K562 (cell line): ENCODE measurements around the gene NFIB. TPM values are rescaled to one million over a fixed set of nuclear protein-coding genes. Genes with fewer than 3 reads are reported as not detected.

Source experiments
- CREB3 ChIP-seq: fragments of 450-650 bp; conservative IDR thresholded peaks from 2 replicates; pipeline ENCODE4 v1.6.1; 2016; ENCODE audit warnings: missing genetic modification characterization, low read depth, mild to moderate bottlenecking, missing compliant biosample characterization, moderate library complexity
- CTCF ChIP-seq, 3 experiments: IDR thresholded peaks in 2 of 3; conservative IDR thresholded peaks in 1 of 3; 2 replicates each; pipeline ENCODE4 v1.5.1; 2011 to 2012; ENCODE audit warnings: low read length in 3 of 3, mild to moderate bottlenecking in 3 of 3, control low read depth in 2 of 3, improper control_type of control experiment in 1 of 3, inconsistent platforms in 1 of 3, low read depth in 1 of 3, mixed read lengths in 1 of 3, moderate library complexity in 1 of 3; ENCODE audit not compliant: insufficient read depth in 2 of 3
- E2F6 ChIP-seq, 2 experiments: IDR thresholded peaks; 2 replicates each; pipeline ENCODE4 v1.6.1; 2011; ENCODE audit warnings: borderline replicate concordance in 1 of 2, control low read depth in 1 of 2, low read depth in 1 of 2, low read length in 1 of 2, mild to moderate bottlenecking in 1 of 2, mixed read lengths in 1 of 2, moderate library complexity in 1 of 2; ENCODE audit not compliant: insufficient read depth in 1 of 2, insufficient read length in 1 of 2, poor library complexity in 1 of 2, severe bottlenecking in 1 of 2; ENCODE audit errors: extremely low read depth in 1 of 2
- FOS ChIP-seq: IDR thresholded peaks from 3 replicates; pipeline ENCODE4 v1.6.1; 2011; ENCODE audit not compliant: insufficient read length; ENCODE audit errors: extremely low read depth
- FOSL1 ChIP-seq: fragments of 200-800 bp; sonication (Bioruptor generic); conservative IDR thresholded peaks from 2 replicates; pipeline ENCODE4 v1.6.1; 2016; ENCODE audit warnings: missing genetic modification characterization, missing compliant biosample characterization
- FOXJ3 ChIP-seq: sonication (generic); formaldehyde crosslinking; IDR thresholded peaks from 2 replicates; pipeline ENCODE4 v1.4.0; 2020; ENCODE audit warnings: mild to moderate bottlenecking, missing genetic modification reagents
- HDAC1 ChIP-seq, 2 experiments: fragments of 450-650 bp; IDR thresholded peaks; 2 replicates each; pipeline ENCODE4 v1.6.1; 2016 to 2017; ENCODE audit warnings: inconsistent platforms in 1 of 2, mild to moderate bottlenecking in 1 of 2, moderate library complexity in 1 of 2
- JUND ChIP-seq, 2 experiments: IDR thresholded peaks; 2 replicates in 1 of 2; 3 replicates in 1 of 2; pipeline ENCODE4 v1.6.1; 2011; ENCODE audit warnings: borderline replicate concordance in 2 of 2, low read depth in 2 of 2, low read length in 2 of 2, improper control_type of control experiment in 1 of 2, missing biosample characterization in 1 of 2, missing genetic modification characterization in 1 of 2, missing genetic modification reagents in 1 of 2
- KAT2B ChIP-seq: IDR thresholded peaks from one replicate; pipeline ENCODE4 v1.6.1; 2012; ENCODE audit warnings: low read depth, mild to moderate bottlenecking, control low read depth, inconsistent platforms, low read length, moderate library complexity
- KLF1 ChIP-seq: fragments of 450-650 bp; IDR thresholded peaks from 2 replicates; pipeline ENCODE4 v1.6.1; 2016; ENCODE audit warnings: missing genetic modification characterization, missing compliant biosample characterization
- KLF16 ChIP-seq: IDR thresholded peaks from 2 replicates; pipeline ENCODE4 v1.6.1; 2016; ENCODE audit warnings: antibody characterized with exemption
- MAX ChIP-seq: sonication (generic); formaldehyde crosslinking; IDR thresholded peaks from 2 replicates; pipeline ENCODE4 v1.9.0; 2022; ENCODE audit warnings: mild to moderate bottlenecking, missing genetic modification reagents
- MCM7 ChIP-seq, 2 experiments: fragments of 450-650 bp; IDR thresholded peaks; 2 replicates each; pipeline ENCODE4 v1.6.1; 2016 to 2018
- NONO ChIP-seq, 2 experiments: fragments of 200-400 bp in 1 of 2; fragments of 450-650 bp in 1 of 2; formaldehyde crosslinking in 1 of 2; IDR thresholded peaks; 2 replicates each; pipeline ENCODE4 v1.6.1; 2017; ENCODE audit warnings: low read depth in 2 of 2, mild to moderate bottlenecking in 2 of 2, moderate library complexity in 2 of 2, low read length in 1 of 2
- NR2C2 ChIP-seq, 2 experiments: fragments of 200-800 bp in 1 of 2; sonication (Bioruptor generic) in 1 of 2; sonication (generic) in 1 of 2; formaldehyde crosslinking in 1 of 2; IDR thresholded peaks; 2 replicates each; pipeline versions ENCODE4 v1.6.1 to v1.8.0; 2016 to 2022; ENCODE audit warnings: mild to moderate bottlenecking in 1 of 2, missing compliant biosample characterization in 1 of 2, missing genetic modification characterization in 1 of 2, missing genetic modification reagents in 1 of 2
- POLR2AphosphoS2 ChIP-seq: IDR thresholded peaks from 2 replicates; pipeline ENCODE4 v1.6.1; 2012; ENCODE audit warnings: low read length, improper control_type of control experiment
- TAF9B ChIP-seq: fragments of 450-650 bp; IDR thresholded peaks from 2 replicates; pipeline ENCODE4 v1.6.1; 2018; ENCODE audit warnings: mild to moderate bottlenecking; ENCODE audit not compliant: partially characterized antibody
- TBL1XR1 ChIP-seq, 2 experiments: IDR thresholded peaks; 2 replicates each; pipeline ENCODE4 v1.6.1; 2012; ENCODE audit warnings: improper control_type of control experiment in 2 of 2, low read length in 2 of 2, mild to moderate bottlenecking in 1 of 2
- YY1 ChIP-seq, 3 experiments: IDR thresholded peaks; 2 replicates each; pipeline ENCODE4 v1.6.1; 2011; ENCODE audit warnings: low read length in 2 of 3, mild to moderate bottlenecking in 2 of 3, moderate library complexity in 2 of 3, borderline replicate concordance in 1 of 3, control low read depth in 1 of 3, low read depth in 1 of 3; ENCODE audit not compliant: insufficient read depth in 3 of 3, insufficient replicate concordance in 2 of 3, control insufficient read depth in 1 of 3, insufficient read length in 1 of 3; ENCODE audit errors: extremely low read depth in 1 of 3
- ZFP1 ChIP-seq: fragments of 450-650 bp; formaldehyde crosslinking; IDR thresholded peaks from 2 replicates; pipeline ENCODE4 v1.4.0; 2020; ENCODE audit warnings: mild to moderate bottlenecking, mixed read lengths
- polyA plus RNA-seq, 8 experiments: library from polyadenylated mRNA; depleted of rRNA in 4 of 8; stranded (reverse) in 5 of 8; unstranded in 3 of 8; fragments of >200 nt; fragmentation: Nextera tagmentation in 2 of 8; fragmentation: Illumina TruSeq in 1 of 8; extraction: Ambion mirVana in 2 of 8; extraction: Trizol in 1 of 8; gene quantifications; 2 replicates each; pipeline versions ENCODE4 v1.2.1 to v1.2.3, GENCODE V29; 2011 to 2014; ENCODE audit warnings: inconsistent platforms in 1 of 8, missing spikeins in 1 of 8
- total RNA-seq, 7 experiments: library from RNA; depleted of rRNA in 6 of 7; stranded (reverse); fragments of >200 nt in 6 of 7; fragmentation: Illumina TruSeq in 2 of 7; extraction: Trizol in 2 of 7; gene quantifications; 2 replicates each; pipeline versions ENCODE4 v1.2.1 to v1.2.3, GENCODE V29; 2011 to 2021; ENCODE audit warnings: low replicate concordance in 1 of 7

NFIB gene
- total and polyA plus RNA-seq, 9 of the 15 experiments (the other 6 are each of a cell fraction or from before 2014, with no cell fraction given) = 1.2 to 3.3 (median 1.9) TPM

- no peak for TF ChIP-seq MCM7 (IDR thresholded peaks at IDR 0.05)
- TF ChIP-seq JUND (IDR thresholded peaks at IDR 0.05; ENCODE audit: borderline replicate concordance, low read depth, low read length) = no peak
- no peak; the same call in 2 of the 3 replicates for TF ChIP-seq JUND (tag; IDR thresholded peaks at IDR 0.05; ENCODE audit: borderline replicate concordance, low read depth, low read length)
- no peak for TF ChIP-seq KLF16
- TF ChIP-seq NONO (IDR thresholded peaks at IDR 0.05; ENCODE audit: low read depth in 2 of 2, low read length in 1 of 2) = peak in 1 of 2 experiments; percentile 53; a peak in 2 of 4 replicates
- no peak for TF ChIP-seq FOS
- TF ChIP-seq CTCF (IDR thresholded peaks at IDR 0.05 in 2 of 3, conservative IDR thresholded peaks at IDR 0.05 in 1 of 3; ENCODE audit: insufficient read depth in 2 of 3, low read depth in 1 of 3, low read length in 3 of 3) = peak in 2 of 3 experiments; percentile 40 to 49; a peak in 4 of 6 replicates
- TF ChIP-seq FOXJ3 (CRISPR knock-in tag) = no peak
- peak; percentile 71 for TF ChIP-seq MAX (CRISPR knock-in tag)
- no peak for TF ChIP-seq TBL1XR1 (IDR thresholded peaks at IDR 0.05; ENCODE audit: low read length in 2 of 2)
- TF ChIP-seq KLF1 (tag) = no peak
- TF ChIP-seq E2F6 (IDR thresholded peaks at IDR 0.05; ENCODE audit: borderline replicate concordance in 1 of 2, extremely low read depth in 1 of 2, insufficient read depth in 1 of 2, insufficient read length in 1 of 2, low read depth in 1 of 2, low read length in 1 of 2, poor library complexity in 1 of 2, severe bottlenecking in 1 of 2) = peak; percentile 57 to 84
- no peak for TF ChIP-seq POLR2AphosphoS2
- no peak for TF ChIP-seq NR2C2 (CRISPR knock-in tag; IDR thresholded peaks at IDR 0.05)
- peak; percentile 33; the same call in 1 of the 2 replicates for TF ChIP-seq NR2C2 (tag; IDR thresholded peaks at IDR 0.05)
- no peak for TF ChIP-seq FOSL1 (tag)
- TF ChIP-seq YY1 (IDR thresholded peaks at IDR 0.05; ENCODE audit: borderline replicate concordance in 1 of 3, control insufficient read depth in 1 of 3, extremely low read depth in 1 of 3, insufficient read depth in 3 of 3, insufficient read length in 1 of 3, insufficient replicate concordance in 2 of 3, low read depth in 1 of 3, low read length in 2 of 3) = peak in 2 of 3 experiments; percentile 59 to 67
- no peak for TF ChIP-seq CREB3 (tag)
- TF ChIP-seq TAF9B = no peak
- TF ChIP-seq ZFP1 (CRISPR knock-in tag) = no peak
- no peak for TF ChIP-seq KAT2B
- peak in 1 of 2 experiments; percentile 54; a peak in 2 of 4 replicates for TF ChIP-seq HDAC1 (IDR thresholded peaks at IDR 0.05)
Observed at GRCh38 chr9:14322211-14323082, 8.5 kb upstream of the NFIB start (continued).
